ENCODE measurements around the gene PTGER4. TPM values are rescaled to one million over a fixed set of nuclear protein-coding genes. Genes with fewer than 3 reads are reported as not detected.

PTGER4 gene
- total RNA-seq, 1 experiment from 2014 or later: 15.7 TPM

DNA sequence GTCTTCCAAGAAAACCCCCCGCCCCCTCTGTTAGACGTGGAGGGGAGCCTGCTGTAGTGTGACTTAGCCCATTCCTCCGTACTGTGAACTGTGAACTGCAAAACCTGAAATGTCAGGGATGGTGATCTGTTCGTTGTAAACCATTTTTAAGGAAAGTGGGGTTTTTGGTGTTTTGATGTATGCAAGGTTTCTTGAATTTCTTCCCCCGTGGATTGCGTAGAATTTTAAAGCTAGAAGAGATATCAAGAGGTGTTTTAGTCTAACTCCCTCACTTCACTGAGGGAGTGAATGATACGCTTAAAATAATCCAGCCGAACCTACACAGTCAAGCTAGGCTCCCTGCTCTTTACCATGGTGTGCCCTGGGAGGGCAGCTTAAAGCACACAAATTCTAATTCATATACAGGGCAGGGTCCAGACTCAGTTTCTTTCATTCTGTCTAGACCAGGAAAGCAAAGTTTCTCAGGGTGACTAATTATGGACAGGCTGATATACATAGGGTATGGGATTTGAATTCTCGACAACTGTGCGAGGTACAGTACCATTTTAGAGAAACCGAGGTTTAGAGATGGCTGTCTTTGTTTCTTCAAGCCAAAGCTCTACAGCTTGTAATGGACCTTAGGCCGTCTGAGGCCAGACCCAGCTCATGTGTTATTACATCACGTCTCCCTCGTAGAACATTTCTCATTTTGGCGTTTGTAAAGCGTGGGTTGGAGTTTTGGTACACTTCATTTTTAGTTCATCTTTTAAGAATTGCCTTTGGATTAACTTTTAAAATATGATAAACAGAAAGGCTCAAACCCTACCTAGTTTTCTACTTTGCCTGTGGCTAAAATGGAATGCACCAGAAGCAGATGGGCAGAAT lies 2.7 kb downstream of the PTGER4 start:
- no TSS peak for BruUV-seq (replicated peaks)
- POLR2A ChIA-PET (ENCODE audit: unreplicated experiment): no interaction called here

DNA sequence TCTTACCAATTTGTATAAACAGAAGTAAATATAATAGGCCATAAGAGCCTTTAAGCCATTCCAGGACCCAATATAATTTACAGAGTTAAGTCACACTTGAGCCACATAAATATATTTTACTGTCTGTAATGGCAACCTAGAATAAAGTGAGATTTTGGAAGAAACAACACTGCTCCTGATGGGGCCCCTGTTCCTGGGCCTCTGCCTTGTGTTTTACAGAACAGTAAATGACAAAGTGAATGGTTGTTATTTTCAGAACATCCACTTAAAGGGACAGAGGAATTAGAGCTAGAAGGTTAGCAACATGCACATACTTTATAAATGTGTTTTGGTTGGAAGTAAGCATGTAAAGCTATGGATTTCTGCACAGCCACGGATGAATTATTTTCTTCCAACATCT lies 3.6 kb downstream of the PTGER4 start:
- H4K20me1 ChIP-seq (ENCODE audit: insufficient read depth): no peaks in the 10 kb centered on the region
- peak overlapping the region; percentile 52 for H3K4me3 ChIP-seq
- ChIA-PET CTCF (interaction anchor here (0.6 to 1.2 kb wide), 6 partner anchors 252 to 1105 kb away, joined by 3 to 21 read pairs (median 3); no protein-coding TSS in a partner anchor), POLR2A (ENCODE audit: unreplicated experiment) (interaction anchor here (1.0 kb wide), 1 partner anchor 282 kb away, joined by 7 read pairs; no protein-coding TSS in a partner anchor)
- no peaks in the 10 kb centered on the region for H3K9me2 ChIP-seq (ENCODE audit: insufficient read depth)
- H3K4me2 ChIP-seq: peak overlapping the region; percentile 78
- H3K27ac ChIP-seq: no peak overlapping the region
- intact Hi-C loops (cut with micrococcal nuclease; ENCODE audit: unreplicated experiment): no loop called here
- TF ChIP-seq, protein P1, sequence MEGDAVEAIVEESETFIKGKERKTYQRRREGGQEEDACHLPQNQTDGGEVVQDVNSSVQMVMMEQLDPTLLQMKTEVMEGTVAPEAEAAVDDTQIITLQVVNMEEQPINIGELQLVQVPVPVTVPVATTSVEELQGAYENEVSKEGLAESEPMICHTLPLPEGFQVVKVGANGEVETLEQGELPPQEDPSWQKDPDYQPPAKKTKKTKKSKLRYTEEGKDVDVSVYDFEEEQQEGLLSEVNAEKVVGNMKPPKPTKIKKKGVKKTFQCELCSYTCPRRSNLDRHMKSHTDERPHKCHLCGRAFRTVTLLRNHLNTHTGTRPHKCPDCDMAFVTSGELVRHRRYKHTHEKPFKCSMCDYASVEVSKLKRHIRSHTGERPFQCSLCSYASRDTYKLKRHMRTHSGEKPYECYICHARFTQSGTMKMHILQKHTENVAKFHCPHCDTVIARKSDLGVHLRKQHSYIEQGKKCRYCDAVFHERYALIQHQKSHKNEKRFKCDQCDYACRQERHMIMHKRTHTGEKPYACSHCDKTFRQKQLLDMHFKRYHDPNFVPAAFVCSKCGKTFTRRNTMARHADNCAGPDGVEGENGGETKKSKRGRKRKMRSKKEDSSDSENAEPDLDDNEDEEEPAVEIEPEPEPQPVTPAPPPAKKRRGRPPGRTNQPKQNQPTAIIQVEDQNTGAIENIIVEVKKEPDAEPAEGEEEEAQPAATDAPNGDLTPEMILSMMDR (conservative IDR thresholded peaks at IDR 0.05): no peak
- TF ChIP-seq EZH2 (IDR thresholded peaks at IDR 0.05; ENCODE audit: low read depth): no peak
- H3K79me2 ChIP-seq (ENCODE audit: low read depth): peaks cover 67% of the 10 kb centered on the region
- H3F3A ChIP-seq (ENCODE audit: insufficient read depth, low read depth): peaks cover 6% of the 10 kb centered on the region
- H3K9me3 ChIP-seq (ENCODE audit: insufficient read depth, low read depth): no peaks in the 10 kb centered on the region
- DNase-seq: no peak
- H3K4me1 ChIP-seq (replicated peaks; ENCODE audit: insufficient read depth): peaks cover 56% of the 10 kb centered on the region
- H3K36me3 ChIP-seq (ENCODE audit: low read depth): peaks cover 14% of the 10 kb centered on the region
- H3K27me3 ChIP-seq (ENCODE audit: insufficient read depth, low read depth): no peaks in the 10 kb centered on the region
- no peak overlapping the region; the same call in 1 of the 2 replicates for H2AFZ ChIP-seq
- BruUV-seq (replicated peaks): no TSS peak

More for the DNA sequence above, 2.7 kb downstream of the PTGER4 start:
- Histone ChIP-seq H3K27me3 (ENCODE audit: insufficient read depth, low read depth) (no peaks in the 10 kb centered on the region), H3K36me3 (ENCODE audit: low read depth) (peaks cover 10% of the 10 kb centered on the region), H3K27ac (no peak overlapping the region), H3K4me2 (peak overlapping the region; percentile 78), H3K4me1 (replicated peaks; ENCODE audit: insufficient read depth) (peaks cover 57% of the 10 kb centered on the region), H3F3A (ENCODE audit: insufficient read depth, low read depth) (peaks cover 15% of the 10 kb centered on the region), H3K79me2 (ENCODE audit: low read depth) (peaks cover 66% of the 10 kb centered on the region), H3K4me3 (peak overlapping the region; percentile 52), H3K9me3 (ENCODE audit: insufficient read depth, low read depth) (no peaks in the 10 kb centered on the region), H2AFZ (no peak overlapping the region), H3K9me2 (ENCODE audit: insufficient read depth) (no peaks in the 10 kb centered on the region), H4K20me1 (ENCODE audit: insufficient read depth) (no peaks in the 10 kb centered on the region)
- DNase-seq: no peak
- intact Hi-C loops (cut with micrococcal nuclease; ENCODE audit: unreplicated experiment): no loop called here
- TF ChIP-seq, protein P1 (conservative IDR thresholded peaks at IDR 0.05): no peak
- no peak for TF ChIP-seq EZH2 (IDR thresholded peaks at IDR 0.05; ENCODE audit: low read depth)
- CTCF ChIA-PET: interaction anchor here (0.6 kb wide), 1 partner anchor 116 kb away, joined by 3 read pairs; no protein-coding TSS in a partner anchor

DNA sequence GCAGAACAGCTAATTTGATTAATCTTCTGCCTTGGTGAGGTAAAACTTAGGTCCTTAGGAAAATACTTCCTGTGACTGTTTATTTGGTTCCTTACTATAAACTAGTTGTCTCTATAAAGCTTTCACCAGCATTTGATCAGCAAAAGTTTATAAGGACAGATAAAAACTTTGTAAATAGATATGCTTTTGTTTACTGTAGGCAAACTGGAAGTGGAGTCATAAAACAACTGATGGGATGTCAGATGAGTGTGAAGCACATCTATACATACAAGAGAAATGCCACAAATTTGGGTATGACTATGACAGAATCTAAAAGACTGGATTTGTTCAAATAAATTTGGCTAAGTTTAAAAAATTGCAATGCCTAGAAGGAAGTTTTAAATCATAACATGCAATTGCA lies 5.5 kb downstream of the PTGER4 start:
- no peak overlapping the region for H3K27ac ChIP-seq
- no peak overlapping the region for H2AFZ ChIP-seq
- H3K36me3 ChIP-seq (ENCODE audit: low read depth): peaks cover 18% of the 10 kb centered on the region
- BruUV-seq (replicated peaks): no TSS peak
- H3K9me2 ChIP-seq (ENCODE audit: insufficient read depth): no peaks in the 10 kb centered on the region
- H3K9me3 ChIP-seq (ENCODE audit: insufficient read depth, low read depth): 0 out of 2 replicates have a peak, but pooled peaks cover 3% of the 10 kb centered on the region
- H3F3A ChIP-seq (ENCODE audit: insufficient read depth, low read depth): no peaks in the 10 kb centered on the region
- H3K27me3 ChIP-seq (ENCODE audit: insufficient read depth, low read depth): no peaks in the 10 kb centered on the region
- peak overlapping the region; percentile 78 for H3K4me2 ChIP-seq
- TF ChIP-seq, protein P1 (conservative IDR thresholded peaks at IDR 0.05): no peak
- no peak for TF ChIP-seq EZH2 (IDR thresholded peaks at IDR 0.05; ENCODE audit: low read depth)
- no peaks in the 10 kb centered on the region for H4K20me1 ChIP-seq (ENCODE audit: insufficient read depth)
- DNase-seq: no peak
- CTCF ChIA-PET: interaction anchor here (1.0 to 1.1 kb wide), 2 partner anchors 969 to 1106 kb away, joined by 3 to 5 read pairs; no protein-coding TSS in a partner anchor
- peak overlapping the region; percentile 2; the same call in 1 of the 2 replicates for H3K4me3 ChIP-seq
- intact Hi-C loops (cut with micrococcal nuclease; ENCODE audit: unreplicated experiment): loop anchor here (5.0 kb wide), 1 partner anchor 318 kb away; no protein-coding TSS in a partner anchor
- H3K4me1 ChIP-seq (replicated peaks; ENCODE audit: insufficient read depth): peaks cover 72% of the 10 kb centered on the region
- peaks cover 76% of the 10 kb centered on the region for H3K79me2 ChIP-seq (ENCODE audit: low read depth)
- POLR2A ChIA-PET (ENCODE audit: unreplicated experiment): interaction anchor here (0.6 to 0.7 kb wide), 2 partner anchors 311 to 1088 kb away, joined by 3 to 6 read pairs; no protein-coding TSS in a partner anchor

Measured in PC-9 (cell line).